ENCODE measurements around the gene ATP8A2.
"Not testable (repeated sequence)": the region's sequence is repeated elsewhere in the genome, so short reads cannot be mapped to it uniquely, and the experiment has no call there.

Gene ATP8A2

GRCh38 chr13:26072335-26072734 is 700.6 kb downstream of the ATP8A2 start:
- DNase-seq (ENCODE audit: low spot score), result not testable (repeated sequence)

GRCh38 chr13:26074706-26075105 is 702.9 kb downstream of the ATP8A2 start:
- no peak for DNase-seq (ENCODE audit: low spot score)
